K562 (cell line): ENCODE data around the gene SLC39A5. TPM values are rescaled to one million over a fixed set of nuclear protein-coding genes. Genes with fewer than 3 reads are reported as not detected.

ENCODE experiments used
- ATAC-seq: fragments of 200-7000 bp; cut with Tn5 transposase; 3 replicates; pipeline ENCODE4 v1.9.1; 2020; ENCODE audit warnings: moderate library complexity
- BruUV-seq: library from RNA; stranded (reverse); fragments of 400-500 nt; replicated peaks from 2 replicates; lab custom pipeline; 2021; lab: Mats Ljungman, UMichigan
- CTCF ChIA-PET: fragments of 300-600 bp; formaldehyde crosslinking; extraction: SDS; loops from one replicate; lab custom pipeline; 2021; ENCODE audit warnings: low intra/inter-chr PET ratio; lab: Yijun Ruan, JAX
- POLR2A ChIA-PET: fragments of 300-600, 350-650 bp; sonication (Branson Sonifier 250); formaldehyde crosslinking; extraction: SDS; loops from one replicate; lab custom pipeline; 2021; ENCODE audit warnings: antibody characterized with exemption, inconsistent platforms; lab: Yijun Ruan, JAX
- DNase-seq, 4 experiments: peaks; one replicate each; pipeline versions ENCODE4 v3.0.0 to v3.0.0-alpha.2; 2011 to 2018; ENCODE audit warnings: low spot score in 3 of 4, mixed read lengths in 3 of 4; ENCODE audit errors: extremely low read depth in 1 of 4
- FAIRE-seq: peaks from 2 replicates; lab custom pipeline; 2011; peaks lifted over from hg19 to GRCh38; lab: Jason Lieb, UNC
- H2AFZ ChIP-seq: 2 replicates; pipeline ENCODE4 v1.6.0; 2011; ENCODE audit warnings: low read depth, low read length, control low read depth, inconsistent platforms
- H3K27ac ChIP-seq: fragments of 200-600 bp; 3 replicates; pipeline ENCODE4 v1.8.0; 2011; ENCODE audit warnings: low read depth, mild to moderate bottlenecking, control low read depth, inconsistent platforms, low read length, moderate library complexity, mixed read lengths; ENCODE audit errors: extremely low read depth
- H3K27me3 ChIP-seq, 2 experiments: fragments of 300-600 bp in 1 of 2; 2 replicates in 1 of 2; 3 replicates in 1 of 2; pipeline versions ENCODE4 v1.6.0 to v1.8.0; 2011; ENCODE audit warnings: inconsistent platforms in 2 of 2, low read length in 2 of 2, mild to moderate bottlenecking in 1 of 2, mixed read lengths in 1 of 2, moderate library complexity in 1 of 2; ENCODE audit not compliant: control insufficient read depth in 2 of 2, insufficient read depth in 2 of 2
- H3K36me3 ChIP-seq: fragments of 300-600 bp; 3 replicates; pipeline ENCODE4 v1.8.0; 2011; ENCODE audit warnings: mild to moderate bottlenecking, low read length, inconsistent platforms; ENCODE audit not compliant: control insufficient read depth, insufficient read depth
- H3K4me1 ChIP-seq, 2 experiments: fragments of 200-600 bp in 1 of 2; replicated peaks in 1 of 2; 2 replicates in 1 of 2; 3 replicates in 1 of 2; pipeline versions ENCODE4 v1.5.1 to v1.8.0; 2011; ENCODE audit warnings: inconsistent platforms in 2 of 2, low read length in 2 of 2, mild to moderate bottlenecking in 1 of 2, mixed read lengths in 1 of 2, moderate library complexity in 1 of 2; ENCODE audit not compliant: control insufficient read depth in 2 of 2, insufficient read depth in 2 of 2
- H3K4me2 ChIP-seq: 2 replicates; pipeline ENCODE4 v1.6.1; 2011; ENCODE audit warnings: low read length, control low read depth, inconsistent platforms, mixed read lengths; ENCODE audit not compliant: insufficient read depth
- H3K4me3 ChIP-seq: fragments of 200-600 bp; sonication (generic), shearing (Covaris generic); 2 replicates; pipeline ENCODE4 v1.5.1; 2016; ENCODE audit warnings: control low read depth, inconsistent platforms
- H3K79me2 ChIP-seq: fragments of 200-600 bp; 3 replicates; pipeline ENCODE4 v1.8.0; 2011; ENCODE audit warnings: low read length, inconsistent platforms; ENCODE audit not compliant: control insufficient read depth, insufficient read depth
- H3K9ac ChIP-seq, 2 experiments: 2 replicates each; pipeline versions ENCODE4 v1.6.0 to v1.6.1; 2011; ENCODE audit warnings: low read depth in 2 of 2, low read length in 2 of 2, control low read depth in 1 of 2, inconsistent platforms in 1 of 2, mild to moderate bottlenecking in 1 of 2, mixed read lengths in 1 of 2; ENCODE audit not compliant: insufficient read depth in 1 of 2
- H3K9me1 ChIP-seq: one replicate; pipeline ENCODE4 v1.6.0; 2011; ENCODE audit warnings: inconsistent platforms, mild to moderate bottlenecking, low read length, moderate library complexity; ENCODE audit not compliant: control insufficient read depth, insufficient read depth
- H3K9me3 ChIP-seq: replicated peaks from 2 replicates; pipeline ENCODE4 v1.5.1; 2011; ENCODE audit warnings: low read depth, low read length, inconsistent platforms; ENCODE audit not compliant: control insufficient read depth, insufficient read depth
- H4K20me1 ChIP-seq: replicated peaks from 2 replicates; pipeline ENCODE4 v1.6.1; 2011; ENCODE audit warnings: low read length, inconsistent platforms, mixed read lengths; ENCODE audit not compliant: control insufficient read depth, insufficient read depth
- AFF4 ChIP-seq: sonication (generic); formaldehyde crosslinking; IDR thresholded peaks from 2 replicates; pipeline ENCODE4 v1.8.0; 2023; ENCODE audit warnings: mild to moderate bottlenecking, missing genetic modification reagents
- MTA1 ChIP-seq: fragments of 450-650 bp; IDR thresholded peaks from 2 replicates; pipeline ENCODE4 v1.6.1; 2017; ENCODE audit warnings: borderline replicate concordance
- NR1H2 ChIP-seq: sonication (generic); formaldehyde crosslinking; IDR thresholded peaks from 2 replicates; pipeline ENCODE4 v1.4.0; 2020; ENCODE audit warnings: mild to moderate bottlenecking, missing genetic modification reagents
- PTRF ChIP-seq: fragments of 450-650 bp; IDR thresholded peaks from 2 replicates; pipeline ENCODE4 v1.6.1; 2016; ENCODE audit warnings: mild to moderate bottlenecking, missing genetic modification characterization, missing compliant biosample characterization
- SP2 ChIP-seq: IDR thresholded peaks from 2 replicates; pipeline ENCODE4 v1.6.1; 2011; ENCODE audit warnings: mild to moderate bottlenecking, low read depth, low read length, moderate library complexity; ENCODE audit not compliant: poor library complexity, severe bottlenecking; ENCODE audit errors: extremely low read depth
- SUPT5H ChIP-seq: fragments of 450-650 bp; IDR thresholded peaks from 2 replicates; pipeline ENCODE4 v1.6.1; 2016
- TAF7 ChIP-seq: fragments of 450-650 bp; IDR thresholded peaks from 2 replicates; pipeline ENCODE4 v1.6.1; 2016; ENCODE audit warnings: missing genetic modification characterization, missing compliant biosample characterization
- TSC22D4 ChIP-seq: fragments of 450-650 bp; IDR thresholded peaks from 2 replicates; pipeline ENCODE4 v1.6.1; 2016; ENCODE audit warnings: missing genetic modification characterization, missing biosample characterization, control low read depth
- TSHZ1 ChIP-seq: fragments of 250-450 bp; sonication (Bioruptor Pico); IDR thresholded peaks from 2 replicates; pipeline ENCODE4 v1.4.0; 2020; ENCODE audit warnings: mild to moderate bottlenecking, moderate library complexity
- USF2 ChIP-seq: sonication (generic); formaldehyde crosslinking; IDR thresholded peaks from 2 replicates; pipeline ENCODE4 v1.5.0; 2020; ENCODE audit warnings: missing genetic modification reagents
- ZNF143 ChIP-seq: sonication (generic); formaldehyde crosslinking; IDR thresholded peaks from 2 replicates; pipeline ENCODE4 v1.9.0; 2022; ENCODE audit warnings: mild to moderate bottlenecking, missing genetic modification reagents
- ZNF311 ChIP-seq: fragments of 250-450 bp; sonication (Bioruptor Pico); IDR thresholded peaks from 2 replicates; pipeline ENCODE4 v1.4.0; 2020; ENCODE audit warnings: mild to moderate bottlenecking, moderate library complexity
- ZNF778 ChIP-seq: fragments of 450-650 bp; formaldehyde crosslinking; IDR thresholded peaks from 2 replicates; pipeline ENCODE4 v1.4.0; 2020; ENCODE audit warnings: mild to moderate bottlenecking, moderate library complexity
- WGBS: fragments of 100-300 bp; shearing (Covaris generic); methylation state at CpG from one replicate; pipeline ENCODE4 v1.1.6; 2016; ENCODE audit warnings: low coverage, mixed read lengths; ENCODE audit not compliant: insufficient coverage; ENCODE audit errors: missing lambda C conversion rate; 5-methylcytosine and 5-hydroxymethylcytosine counted together
- in situ Hi-C: fragments of 300-500 bp; cut with MboI; formaldehyde crosslinking; loops from 4 replicates; pipeline ENCODE4 v1.15.0; 2018; ENCODE audit warnings: inconsistent platforms, mixed read lengths
- intact Hi-C: fragments of 100-400 bp; cut with micrococcal nuclease; formaldehyde crosslinking; loops from 2 replicates; pipeline ENCODE4 v1.14.2; 2022
- polyA plus RNA-seq, 8 experiments: library from polyadenylated mRNA; depleted of rRNA in 4 of 8; stranded (reverse) in 5 of 8; unstranded in 3 of 8; fragments of >200 nt; fragmentation: Nextera tagmentation in 2 of 8; fragmentation: Illumina TruSeq in 1 of 8; extraction: Ambion mirVana in 2 of 8; extraction: Trizol in 1 of 8; gene quantifications; 2 replicates each; pipeline versions ENCODE4 v1.2.1 to v1.2.3, GENCODE V29; 2011 to 2014; ENCODE audit warnings: inconsistent platforms in 1 of 8, missing spikeins in 1 of 8
- total RNA-seq, 7 experiments: library from RNA; depleted of rRNA in 6 of 7; stranded (reverse); fragments of >200 nt in 6 of 7; fragmentation: Illumina TruSeq in 2 of 7; extraction: Trizol in 2 of 7; gene quantifications; 2 replicates each; pipeline versions ENCODE4 v1.2.1 to v1.2.3, GENCODE V29; 2011 to 2021; ENCODE audit warnings: low replicate concordance in 1 of 7

The SLC39A5 gene
- total and polyA plus RNA-seq, 9 of the 15 experiments (the other 6 are each of a cell fraction or from before 2014, with no cell fraction given): 0.08 to 0.10 TPM; not detected in 7

GRCh38 chr12:56252649-56253048 lies 22.8 kb downstream of the SLC39A5 start:
- ChIA-PET POLR2A (interaction anchor here (0.5 to 1.3 kb wide), 5 partner anchors 9 to 21 kb away, joined by 3 to 4 read pairs (median 3); no protein-coding TSS in a partner anchor), CTCF (no interaction called here)
- peak in 1 of 4 experiments; percentile 4 for DNase-seq
- no peak overlapping the region for H3K4me2 ChIP-seq
- H4K20me1 ChIP-seq: peaks cover 6% of the 10 kb centered on the region
- no peak for ATAC-seq
- no peak overlapping the region for H2AFZ ChIP-seq
- FAIRE-seq: no peak
- BruUV-seq: no TSS peak
- H3K9me1 ChIP-seq: no peaks in the 10 kb centered on the region
- intact Hi-C loops (no loop called here), in situ Hi-C loops (no loop called here)
- H3K79me2 ChIP-seq: peaks cover 20% of the 10 kb centered on the region
- no peak overlapping the region for H3K27ac ChIP-seq
- H3K4me1 ChIP-seq: peaks cover 8 to 11% of the 10 kb centered on the region in 2 experiments; a peak in 3 of 5 replicates
- no peak overlapping the region for H3K4me3 ChIP-seq
- no peaks in the 10 kb centered on the region for H3K27me3 ChIP-seq
- WGBS: 100% methylated on average over 3 of the region's 3 CpGs
- H3K9me3 ChIP-seq: no peaks in the 10 kb centered on the region
- H3K36me3 ChIP-seq: peaks cover 84% of the 10 kb centered on the region; the same call in 2 of the 3 replicates
- H3K9ac ChIP-seq: no peak overlapping the region
- TF ChIP-seq AFF4 (CRISPR knock-in tag): no peak
- no peak for TF ChIP-seq ZNF778
- no peak for TF ChIP-seq PTRF
- no peak for TF ChIP-seq MTA1
- TF ChIP-seq SP2: no peak
- TF ChIP-seq TSC22D4 (tag): no peak
- TF ChIP-seq USF2 (CRISPR knock-in tag): no peak
- TF ChIP-seq TSHZ1 (CRISPR knock-in tag): no peak
- TF ChIP-seq SUPT5H: no peak
- no peak for TF ChIP-seq TAF7 (tag)
- TF ChIP-seq ZNF143 (CRISPR knock-in tag): no peak
- no peak for TF ChIP-seq ZNF311 (CRISPR knock-in tag)
- TF ChIP-seq NR1H2 (CRISPR knock-in tag): no peak
